ENCODE measurements around the gene ISYNA1. TPM values are rescaled to one million over a fixed set of nuclear protein-coding genes. Genes with fewer than 3 reads are reported as not detected.

ISYNA1 gene
- 236 to 310 TPM (median 307 TPM) in 3 replicates for total RNA-seq (2021)
- Bru-seq, nascent RNA, result percentile 73 among the genes with signal in this experiment
- long read RNA-seq, experiment 1, transcript ISYNA1-203 (9 exons, 1,466 nt), result minor isoform, 7 of 492 reads
- long read RNA-seq, experiment 1, transcript ISYNA1-206 (8 exons, 1,691 nt), result minor isoform, 6 of 492 reads
- long read RNA-seq, experiment 1, transcript ISYNA1-202 (10 exons, 1,703 nt), result minor isoform, 31 of 492 reads
- long read RNA-seq, experiment 1, transcript ISYNA1-201 (11 exons, 2,420 nt), result major isoform, 317 of 492 reads
- long read RNA-seq, experiment 1, partial matches to known transcripts, result 48 of 492 reads
- long read RNA-seq, experiment 1, other reads (novel, unspliced or antisense), result 78 of 492 reads
- long read RNA-seq, experiment 2, transcript ISYNA1-202 (10 exons, 1,703 nt), result minor isoform, 7 of 234 reads
- long read RNA-seq, experiment 2, transcript ISYNA1-201 (11 exons, 2,420 nt), result major isoform, 94 of 234 reads
- long read RNA-seq, experiment 2, transcript ISYNA1-209 (3 exons, 696 nt), result minor isoform, 8 of 234 reads
- long read RNA-seq, experiment 2, partial matches to known transcripts, result 78 of 234 reads
- long read RNA-seq, experiment 2, other reads (novel, unspliced or antisense), result 41 of 234 reads
- long read RNA-seq, experiment 3, transcript ISYNA1-202 (10 exons, 1,703 nt), result minor isoform, 7 of 59 reads
- long read RNA-seq, experiment 3, transcript ISYNA1-201 (11 exons, 2,420 nt), result major isoform, 25 of 59 reads
- long read RNA-seq, experiment 3, partial matches to known transcripts, result 5 of 59 reads
- long read RNA-seq, experiment 3, other reads (novel, unspliced or antisense), result 16 of 59 reads

DNA sequence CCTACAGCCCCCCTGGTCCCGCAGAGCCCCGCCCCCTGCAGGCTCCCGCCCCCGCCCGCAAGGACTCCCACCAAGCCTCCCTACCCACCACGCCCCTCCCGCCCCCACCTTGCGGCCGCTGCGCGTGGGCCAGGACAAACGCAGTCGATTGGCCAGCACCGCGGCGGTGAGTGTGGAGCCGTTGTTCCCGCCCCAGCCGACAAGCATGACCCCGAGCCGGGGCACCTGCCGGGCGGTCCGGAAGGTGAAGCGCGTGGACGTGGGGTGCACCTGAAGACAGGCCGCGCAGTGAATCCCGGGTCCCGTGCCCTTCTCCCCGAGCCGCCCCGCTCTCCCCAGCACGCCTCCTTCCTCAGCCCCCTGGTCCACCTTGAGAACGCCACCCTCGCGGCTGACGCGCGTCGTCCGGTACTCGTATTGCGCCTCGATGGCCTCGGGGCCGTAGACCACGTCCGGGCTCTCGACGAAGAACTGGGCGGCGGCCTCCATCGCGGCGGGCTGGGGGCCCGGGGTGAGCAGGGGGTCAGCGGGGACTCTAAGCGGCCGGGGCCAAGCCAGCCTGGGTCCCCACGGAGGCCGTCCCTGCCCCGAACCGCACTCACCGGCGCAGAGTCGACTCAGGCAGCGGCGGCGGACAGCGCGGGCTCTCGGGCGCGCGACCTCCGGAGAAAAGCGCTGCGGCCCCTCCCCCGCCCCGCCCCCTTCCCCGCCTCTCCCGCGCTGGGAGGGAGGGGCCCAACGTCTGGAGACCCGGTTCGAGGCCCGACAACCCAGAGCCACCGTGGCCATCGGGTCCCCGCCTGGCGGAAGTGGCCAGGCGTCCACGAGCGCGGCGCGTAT lies at the start of gene ISYNA1:
ISYNA1 (minus strand) TSS at position 643 of the 840 bp plus-strand sequence; CDS start at position 489, 154 bp downstream.
- DNase-seq (ENCODE audit: low spot score), result peak; percentile 74
- ChIA-PET POLR2A (interaction anchor here (0.6 kb wide), 3 partner anchors 9 to 338 kb away, joined by 3 to 8 read pairs (median 4); no protein-coding TSS in a partner anchor), CTCF (interaction anchor here (0.5 to 3.5 kb wide), 17 partner anchors 9 to 898 kb away, joined by 3 to 27 read pairs (median 4); partner anchors contain the start of genes ELL and SSBP4)
- Mint-ChIP-seq H3K36me3 (peaks cover 7% of the 10 kb centered on the region), H3K9me3 (peaks cover 5% of the 10 kb centered on the region), H3K27me3 (ENCODE audit: low read depth) (no peaks in the 10 kb centered on the region), H3K27ac (peak within 1 kb of the TSS; percentile 91), H3K4me1 (peaks cover 29% of the 10 kb centered on the region), H3K4me3 (peak within 1 kb of the TSS; percentile 66)
- no peak for TF ChIP-seq ZNF423 (CRISPR knock-in tag; IDR thresholded peaks at IDR 0.05)
- 0 out of 2 replicates have a peak, but pooled peaks have one; percentile 29 for TF ChIP-seq TEAD4 (CRISPR knock-in tag; IDR thresholded peaks at IDR 0.05)
- TF ChIP-seq, protein P1, sequence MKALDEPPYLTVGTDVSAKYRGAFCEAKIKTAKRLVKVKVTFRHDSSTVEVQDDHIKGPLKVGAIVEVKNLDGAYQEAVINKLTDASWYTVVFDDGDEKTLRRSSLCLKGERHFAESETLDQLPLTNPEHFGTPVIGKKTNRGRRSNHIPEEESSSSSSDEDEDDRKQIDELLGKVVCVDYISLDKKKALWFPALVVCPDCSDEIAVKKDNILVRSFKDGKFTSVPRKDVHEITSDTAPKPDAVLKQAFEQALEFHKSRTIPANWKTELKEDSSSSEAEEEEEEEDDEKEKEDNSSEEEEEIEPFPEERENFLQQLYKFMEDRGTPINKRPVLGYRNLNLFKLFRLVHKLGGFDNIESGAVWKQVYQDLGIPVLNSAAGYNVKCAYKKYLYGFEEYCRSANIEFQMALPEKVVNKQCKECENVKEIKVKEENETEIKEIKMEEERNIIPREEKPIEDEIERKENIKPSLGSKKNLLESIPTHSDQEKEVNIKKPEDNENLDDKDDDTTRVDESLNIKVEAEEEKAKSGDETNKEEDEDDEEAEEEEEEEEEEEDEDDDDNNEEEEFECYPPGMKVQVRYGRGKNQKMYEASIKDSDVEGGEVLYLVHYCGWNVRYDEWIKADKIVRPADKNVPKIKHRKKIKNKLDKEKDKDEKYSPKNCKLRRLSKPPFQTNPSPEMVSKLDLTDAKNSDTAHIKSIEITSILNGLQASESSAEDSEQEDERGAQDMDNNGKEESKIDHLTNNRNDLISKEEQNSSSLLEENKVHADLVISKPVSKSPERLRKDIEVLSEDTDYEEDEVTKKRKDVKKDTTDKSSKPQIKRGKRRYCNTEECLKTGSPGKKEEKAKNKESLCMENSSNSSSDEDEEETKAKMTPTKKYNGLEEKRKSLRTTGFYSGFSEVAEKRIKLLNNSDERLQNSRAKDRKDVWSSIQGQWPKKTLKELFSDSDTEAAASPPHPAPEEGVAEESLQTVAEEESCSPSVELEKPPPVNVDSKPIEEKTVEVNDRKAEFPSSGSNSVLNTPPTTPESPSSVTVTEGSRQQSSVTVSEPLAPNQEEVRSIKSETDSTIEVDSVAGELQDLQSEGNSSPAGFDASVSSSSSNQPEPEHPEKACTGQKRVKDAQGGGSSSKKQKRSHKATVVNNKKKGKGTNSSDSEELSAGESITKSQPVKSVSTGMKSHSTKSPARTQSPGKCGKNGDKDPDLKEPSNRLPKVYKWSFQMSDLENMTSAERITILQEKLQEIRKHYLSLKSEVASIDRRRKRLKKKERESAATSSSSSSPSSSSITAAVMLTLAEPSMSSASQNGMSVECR (CRISPR knock-in tag; IDR thresholded peaks at IDR 0.05; ENCODE audit: borderline replicate concordance), result 0 out of 2 replicates have a peak, but pooled peaks have one; percentile 64
- TF ChIP-seq, protein P2, sequence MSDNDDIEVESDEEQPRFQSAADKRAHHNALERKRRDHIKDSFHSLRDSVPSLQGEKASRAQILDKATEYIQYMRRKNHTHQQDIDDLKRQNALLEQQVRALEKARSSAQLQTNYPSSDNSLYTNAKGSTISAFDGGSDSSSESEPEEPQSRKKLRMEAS (CRISPR knock-in tag; IDR thresholded peaks at IDR 0.05), result peak; percentile 68
- TF ChIP-seq, protein P3, sequence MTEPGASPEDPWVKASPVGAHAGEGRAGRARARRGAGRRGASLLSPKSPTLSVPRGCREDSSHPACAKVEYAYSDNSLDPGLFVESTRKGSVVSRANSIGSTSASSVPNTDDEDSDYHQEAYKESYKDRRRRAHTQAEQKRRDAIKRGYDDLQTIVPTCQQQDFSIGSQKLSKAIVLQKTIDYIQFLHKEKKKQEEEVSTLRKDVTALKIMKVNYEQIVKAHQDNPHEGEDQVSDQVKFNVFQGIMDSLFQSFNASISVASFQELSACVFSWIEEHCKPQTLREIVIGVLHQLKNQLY (CRISPR knock-in tag; IDR thresholded peaks at IDR 0.05), result no peak
- no peak for TF ChIP-seq CBFB (CRISPR knock-in tag; IDR thresholded peaks at IDR 0.05; ENCODE audit: low read depth)
- TF ChIP-seq NFYB (CRISPR knock-in tag; conservative IDR thresholded peaks at IDR 0.05; ENCODE audit: low read depth), result 0 out of 2 replicates have a peak, but pooled peaks have one; percentile 28
- TF ChIP-seq, protein P4, sequence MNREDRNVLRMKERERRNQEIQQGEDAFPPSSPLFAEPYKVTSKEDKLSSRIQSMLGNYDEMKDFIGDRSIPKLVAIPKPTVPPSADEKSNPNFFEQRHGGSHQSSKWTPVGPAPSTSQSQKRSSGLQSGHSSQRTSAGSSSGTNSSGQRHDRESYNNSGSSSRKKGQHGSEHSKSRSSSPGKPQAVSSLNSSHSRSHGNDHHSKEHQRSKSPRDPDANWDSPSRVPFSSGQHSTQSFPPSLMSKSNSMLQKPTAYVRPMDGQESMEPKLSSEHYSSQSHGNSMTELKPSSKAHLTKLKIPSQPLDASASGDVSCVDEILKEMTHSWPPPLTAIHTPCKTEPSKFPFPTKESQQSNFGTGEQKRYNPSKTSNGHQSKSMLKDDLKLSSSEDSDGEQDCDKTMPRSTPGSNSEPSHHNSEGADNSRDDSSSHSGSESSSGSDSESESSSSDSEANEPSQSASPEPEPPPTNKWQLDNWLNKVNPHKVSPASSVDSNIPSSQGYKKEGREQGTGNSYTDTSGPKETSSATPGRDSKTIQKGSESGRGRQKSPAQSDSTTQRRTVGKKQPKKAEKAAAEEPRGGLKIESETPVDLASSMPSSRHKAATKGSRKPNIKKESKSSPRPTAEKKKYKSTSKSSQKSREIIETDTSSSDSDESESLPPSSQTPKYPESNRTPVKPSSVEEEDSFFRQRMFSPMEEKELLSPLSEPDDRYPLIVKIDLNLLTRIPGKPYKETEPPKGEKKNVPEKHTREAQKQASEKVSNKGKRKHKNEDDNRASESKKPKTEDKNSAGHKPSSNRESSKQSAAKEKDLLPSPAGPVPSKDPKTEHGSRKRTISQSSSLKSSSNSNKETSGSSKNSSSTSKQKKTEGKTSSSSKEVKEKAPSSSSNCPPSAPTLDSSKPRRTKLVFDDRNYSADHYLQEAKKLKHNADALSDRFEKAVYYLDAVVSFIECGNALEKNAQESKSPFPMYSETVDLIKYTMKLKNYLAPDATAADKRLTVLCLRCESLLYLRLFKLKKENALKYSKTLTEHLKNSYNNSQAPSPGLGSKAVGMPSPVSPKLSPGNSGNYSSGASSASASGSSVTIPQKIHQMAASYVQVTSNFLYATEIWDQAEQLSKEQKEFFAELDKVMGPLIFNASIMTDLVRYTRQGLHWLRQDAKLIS (CRISPR knock-in tag; IDR thresholded peaks at IDR 0.05; ENCODE audit: borderline replicate concordance), result no peak
- no peak for TF ChIP-seq NFATC4 (CRISPR knock-in tag; IDR thresholded peaks at IDR 0.05)
- TF ChIP-seq E2F1 (CRISPR knock-in tag; IDR thresholded peaks at IDR 0.05), result no peak
- TF ChIP-seq ZNF425 (CRISPR knock-in tag; conservative IDR thresholded peaks at IDR 0.05), result no peak
- peak; percentile 19; the same call in 1 of the 2 replicates for TF ChIP-seq TEAD1 (CRISPR knock-in tag; IDR thresholded peaks at IDR 0.05)
- ATAC-seq, result peak; percentile 6

Data from WTC11 (cell line).